HT-29 (cell line): ENCODE results near the gene TENT4A. TPM values are rescaled to one million over a fixed set of nuclear protein-coding genes. Genes with fewer than 3 reads are reported as not detected.

ENCODE experiments used
- DNase-seq: peaks from one replicate; pipeline ENCODE4 v3.0.0-alpha.2; 2015; ENCODE audit warnings: low spot score
- total RNA-seq: library from RNA; depleted of rRNA; stranded (reverse); fragments of >200 nt; shearing (Covaris generic); gene quantifications from 2 replicates; pipeline ENCODE4 v1.2.3, GENCODE V29; 2014

The TENT4A gene
- total RNA-seq, 1 experiment from 2014 or later, result 36.5 TPM

GRCh38 chr5:6750142-6750840 lies 37.1 kb downstream of the TENT4A start:
- DNase-seq, result no peak

- no peak for DNase-seq
Observed at GRCh38 chr5:6750951-6751685, 37.9 kb downstream of the TENT4A start.

- no peak for DNase-seq
Observed at GRCh38 chr5:6752236-6752635, 39.0 kb downstream of the TENT4A start.

GRCh38 chr5:6752782-6753181 lies 39.5 kb downstream of the TENT4A start:
- no peak for DNase-seq

- DNase-seq, result no peak
Observed at GRCh38 chr5:6753851-6754250, 40.6 kb downstream of the TENT4A start.

GRCh38 chr5:6754766-6755165 lies 41.5 kb downstream of the TENT4A start:
- no peak for DNase-seq

- no peak for DNase-seq
Observed at GRCh38 chr5:6755519-6755918, 42.3 kb downstream of the TENT4A start.

- DNase-seq, result no peak
Observed at GRCh38 chr5:6755941-6756340, 42.7 kb downstream of the TENT4A start.

- no peak for DNase-seq
Observed at GRCh38 chr5:6757414-6757969, 44.3 kb downstream of the TENT4A start.

GRCh38 chr5:6758236-6758635 lies 45.0 kb downstream of the TENT4A start:
- DNase-seq, result no peak

GRCh38 chr5:6758706-6759105 lies 45.5 kb downstream of the TENT4A start:
- DNase-seq, result no peak

GRCh38 chr5:6759401-6759800 lies 46.2 kb downstream of the TENT4A start:
- DNase-seq, result peak; percentile 34

- no peak for DNase-seq
Observed at GRCh38 chr5:6759983-6760382, 46.8 kb downstream of the TENT4A start.

- no peak for DNase-seq
Observed at GRCh38 chr5:6760686-6761085, 47.5 kb downstream of the TENT4A start.

GRCh38 chr5:6761333-6761732 lies 48.1 kb downstream of the TENT4A start:
- no peak for DNase-seq

- no peak for DNase-seq
Observed at GRCh38 chr5:6762116-6762515, 48.9 kb downstream of the TENT4A start.

GRCh38 chr5:6762697-6763096 lies 49.5 kb downstream of the TENT4A start:
- DNase-seq, result no peak

GRCh38 chr5:6763191-6763590 lies 50.0 kb downstream of the TENT4A start:
- no peak for DNase-seq

GRCh38 chr5:6765612-6766525 lies 52.6 kb downstream of the TENT4A start:
- DNase-seq, result peak; percentile 93

- DNase-seq, result peak; percentile 99
Observed at GRCh38 chr5:6766604-6767093, 53.4 kb downstream of the TENT4A start.

- DNase-seq, result no peak
Observed at GRCh38 chr5:6767481-6768063, 54.3 kb downstream of the TENT4A start.
